ENCODE results near the gene GBP5.

GRCh38 chr1:89291276-89291675 is 18.6 kb upstream of the GBP5 start:
- TF ChIP-seq REST (IDR thresholded peaks at IDR 0.05) (no peak), MYC (IDR thresholded peaks at IDR 0.05; ENCODE audit: borderline replicate concordance, low read length) (no peak), MAX (IDR thresholded peaks at IDR 0.05) (no peak), JUN (IDR thresholded peaks at IDR 0.05) (no peak), CTCF (IDR thresholded peaks at IDR 0.05) (no peak), POLR2AphosphoS2 (conservative IDR thresholded peaks at IDR 0.05; ENCODE audit: low read length) (no peak), CHD4 (IDR thresholded peaks at IDR 0.05; ENCODE audit: borderline replicate concordance) (no peak), EP300 (IDR thresholded peaks at IDR 0.05) (no peak), ESRRA (IDR thresholded peaks at IDR 0.05; ENCODE audit: borderline replicate concordance, low read length) (no peak), HDAC2 (IDR thresholded peaks at IDR 0.05) (no peak), SMC3 (IDR thresholded peaks at IDR 0.05) (no peak), RAD21 (conservative IDR thresholded peaks at IDR 0.05 in 1 of 2, IDR thresholded peaks at IDR 0.05 in 1 of 2) (no peak), POLR2A (IDR thresholded peaks at IDR 0.05; ENCODE audit: low read length) (no peak), CBX8 (IDR thresholded peaks at IDR 0.05) (no peak)

Data from A549 (cell line).